Neural progenitor cell (in vitro differentiated cells): Measurements from ENCODE around the gene PERM1. TPM values are rescaled to one million over a fixed set of nuclear protein-coding genes. Genes with fewer than 3 reads are reported as not detected.
"Not testable (repeated sequence)": the region's sequence is repeated elsewhere in the genome, so short reads cannot be mapped to it uniquely, and the experiment has no call there.

Source experiments
- DNase-seq: peaks from one replicate; pipeline ENCODE4 v3.0.0-alpha.2; 2016; ENCODE audit warnings: low spot score
- H2AFZ ChIP-seq: fragments of 200-600 bp; sonication (generic); replicated peaks from 2 replicates; pipeline ENCODE4 v1.6.1; 2016; ENCODE audit warnings: antibody characterized with exemption
- H3F3A ChIP-seq: fragments of 200-600 bp; sonication (generic); 2 replicates; pipeline ENCODE4 v1.6.1; 2016; ENCODE audit warnings: antibody characterized with exemption, low read depth
- H3K27ac ChIP-seq: fragments of 200-600 bp; sonication (generic); 2 replicates; pipeline ENCODE4 v1.5.1; 2016; ENCODE audit warnings: mild to moderate bottlenecking
- H3K27me3 ChIP-seq: fragments of 200-600 bp; sonication (generic); 2 replicates; pipeline ENCODE4 v1.6.1; 2016; ENCODE audit warnings: mild to moderate bottlenecking, moderate library complexity
- H3K36me3 ChIP-seq: fragments of 200-600 bp; sonication (generic); 2 replicates; pipeline ENCODE4 v1.5.1; 2016
- H3K4me1 ChIP-seq: fragments of 200-600 bp; sonication (generic); 2 replicates; pipeline ENCODE4 v1.6.1; 2016; ENCODE audit warnings: mixed run types
- H3K4me2 ChIP-seq: fragments of 200-600 bp; sonication (generic); 2 replicates; pipeline ENCODE4 v1.6.1; 2016
- H3K4me3 ChIP-seq: fragments of 200-600 bp; sonication (generic); 2 replicates; pipeline ENCODE4 v1.5.1; 2016
- H3K79me2 ChIP-seq: fragments of 200-600 bp; sonication (generic); 2 replicates; pipeline ENCODE4 v1.6.1; 2016; ENCODE audit warnings: low read depth
- H3K9ac ChIP-seq: fragments of 200-600 bp; sonication (generic); 2 replicates; pipeline ENCODE4 v1.6.1; 2016
- H3K9me3 ChIP-seq: fragments of 200-600 bp; sonication (generic); 2 replicates; pipeline ENCODE4 v1.5.1; 2016; ENCODE audit warnings: low read depth
- H4K20me1 ChIP-seq: fragments of 200-600 bp; sonication (generic); 2 replicates; pipeline ENCODE4 v1.6.1; 2016; ENCODE audit warnings: low read depth
- H3K27ac Mint-ChIP-seq: 3 replicates; pipeline ENCODE4 v1.8.0; 2021; ENCODE audit warnings: mixed read lengths
- H3K27me3 Mint-ChIP-seq: 2 replicates; pipeline ENCODE4 v1.8.0; 2022; ENCODE audit warnings: low read depth, mild to moderate bottlenecking, inconsistent platforms, moderate library complexity, mixed read lengths; ENCODE audit not compliant: insufficient read depth
- H3K36me3 Mint-ChIP-seq: 3 replicates; pipeline ENCODE4 v1.8.0; 2021; ENCODE audit warnings: mixed read lengths
- H3K4me1 Mint-ChIP-seq: 3 replicates; pipeline ENCODE4 v1.8.0; 2021; ENCODE audit warnings: mixed read lengths
- H3K4me3 Mint-ChIP-seq: 3 replicates; pipeline ENCODE4 v1.8.0; 2021; ENCODE audit warnings: mild to moderate bottlenecking, moderate library complexity, mixed read lengths
- H3K9me3 Mint-ChIP-seq: 3 replicates; pipeline ENCODE4 v1.8.0; 2020; ENCODE audit warnings: mixed read lengths
- CTCF ChIP-seq: fragments of 200-600 bp; sonication (generic); IDR thresholded peaks from 2 replicates; pipeline ENCODE4 v1.5.1; 2017; ENCODE audit warnings: antibody characterized with exemption, mild to moderate bottlenecking
- EZH2 ChIP-seq: fragments of 200-600 bp; sonication (generic); IDR thresholded peaks from 2 replicates; pipeline ENCODE4 v1.6.1; 2017; ENCODE audit warnings: antibody characterized with exemption, mild to moderate bottlenecking, moderate library complexity
- EZH2phosphoT487 ChIP-seq: fragments of 200-600 bp; sonication (generic); IDR thresholded peaks from 2 replicates; pipeline ENCODE4 v1.6.1; 2017; ENCODE audit warnings: antibody characterized with exemption
- total RNA-seq: library from RNA; depleted of rRNA; stranded (reverse); fragments of >200 nt; gene quantifications from 2 replicates; pipeline ENCODE4 v1.2.3, GENCODE V29; 2015; ENCODE audit warnings: low replicate concordance

Gene PERM1
- total RNA-seq, 1 donor from 2014 or later, result not detected

GRCh38 chr1:1013922-1014648 lies 32.2 kb upstream of the PERM1 start:
- no peaks in the 10 kb centered on the region for H3K27me3 ChIP-seq
- peak overlapping the region; percentile 89 for H3K4me3 Mint-ChIP-seq
- TF ChIP-seq EZH2, result no peak
- no peak for TF ChIP-seq EZH2phosphoT487
- no peak for TF ChIP-seq CTCF
- DNase-seq, result peak; percentile 62
- H3K9ac ChIP-seq, result no peak overlapping the region
- peaks cover 1% of the 10 kb centered on the region for H3K36me3 Mint-ChIP-seq
- H3K9me3 Mint-ChIP-seq, result peaks cover 2% of the 10 kb centered on the region
- peaks cover 29% of the 10 kb centered on the region for H3F3A ChIP-seq
- H3K4me1 Mint-ChIP-seq, result peaks cover 26% of the 10 kb centered on the region
- peak overlapping the region; percentile 48 for H3K4me3 ChIP-seq
- H3K36me3 ChIP-seq, result no peaks in the 10 kb centered on the region
- peak overlapping the region; percentile 99 for H3K27ac Mint-ChIP-seq
- no peaks in the 10 kb centered on the region for H4K20me1 ChIP-seq
- peaks cover 5% of the 10 kb centered on the region for H3K27me3 Mint-ChIP-seq
- H3K4me2 ChIP-seq, result peak overlapping the region; percentile 92
- peak overlapping the region; percentile 32 for H2AFZ ChIP-seq
- H3K4me1 ChIP-seq, result peaks cover 23% of the 10 kb centered on the region
- no peaks in the 10 kb centered on the region for H3K79me2 ChIP-seq
- H3K9me3 ChIP-seq, result no peaks in the 10 kb centered on the region
- no peak overlapping the region for H3K27ac ChIP-seq

GRCh38 chr1:1013105-1013921 lies 31.4 kb upstream of the PERM1 start, which contains the start of gene ISG15:
ISG15 (plus strand) TSS chr1:1013497; CDS start chr1:1013574, 77 bp downstream.
- peak; percentile 92 for DNase-seq
- Mint-ChIP-seq H3K36me3 (peaks cover 2% of the 10 kb centered on the region), H3K27me3 (peaks cover 2% of the 10 kb centered on the region), H3K27ac (peak within 1 kb of the TSS; percentile 99), H3K4me1 (peaks cover 26% of the 10 kb centered on the region), H3K9me3 (peaks cover 2% of the 10 kb centered on the region), H3K4me3 (peak within 1 kb of the TSS; percentile 89)
- H3K27ac ChIP-seq, result no peak within 1 kb of the TSS
- peak within 1 kb of the TSS; percentile 48 for H3K4me3 ChIP-seq
- H3K4me2 ChIP-seq, result peak within 1 kb of the TSS; percentile 92
- H3K9ac ChIP-seq, result peak within 1 kb of the TSS; percentile 32
- H3K27me3 ChIP-seq, result no peaks in the 10 kb centered on the region
- no peaks in the 10 kb centered on the region for H4K20me1 ChIP-seq
- no peak for TF ChIP-seq EZH2phosphoT487
- no peak for TF ChIP-seq CTCF
- TF ChIP-seq EZH2, result no peak
- peak within 1 kb of the TSS; percentile 84 for H2AFZ ChIP-seq
- H3F3A ChIP-seq, result peaks cover 27% of the 10 kb centered on the region
- H3K36me3 ChIP-seq, result no peaks in the 10 kb centered on the region
- H3K4me1 ChIP-seq, result peaks cover 23% of the 10 kb centered on the region
- no peaks in the 10 kb centered on the region for H3K9me3 ChIP-seq
- H3K79me2 ChIP-seq, result no peaks in the 10 kb centered on the region

GRCh38 chr1:1012736-1013104 lies 30.8 kb upstream of the PERM1 start:
- peak overlapping the region; percentile 48 for H3K4me3 ChIP-seq
- peak overlapping the region; percentile 84 for H2AFZ ChIP-seq
- not testable (repeated sequence) for H3K36me3 ChIP-seq, H3K27me3 ChIP-seq, H3K9me3 ChIP-seq, H3K9me3 Mint-ChIP-seq, H3K27me3 Mint-ChIP-seq, H3K27ac ChIP-seq, DNase-seq, H4K20me1 ChIP-seq, H3K36me3 Mint-ChIP-seq, H3K79me2 ChIP-seq, H3K27ac Mint-ChIP-seq
- peak overlapping the region; percentile 89 for H3K4me3 Mint-ChIP-seq
- H3K4me2 ChIP-seq, result peak overlapping the region; percentile 92
- H3K4me1 Mint-ChIP-seq, result peaks cover 26% of the 10 kb centered on the region
- H3K9ac ChIP-seq, result peak overlapping the region; percentile 32
- peaks cover 23% of the 10 kb centered on the region for H3K4me1 ChIP-seq
- peaks cover 27% of the 10 kb centered on the region for H3F3A ChIP-seq
